HG02943 (cell line): Measurements from ENCODE around the gene RASL11B.

Experiments
- ATAC-seq: cut with Tn5 transposase; IDR thresholded peaks from one replicate; pipeline ENCODE4 v1.9.1; 2021; ENCODE audit warnings: mild to moderate bottlenecking, low read depth, moderate library complexity; ENCODE audit not compliant: unreplicated experiment

Gene RASL11B

GRCh38 chr4:52842792-52843191, 19.3 kb upstream of the RASL11B start:
- no peak for ATAC-seq

GRCh38 chr4:52843351-52843750, 18.8 kb upstream of the RASL11B start:
- ATAC-seq, result no peak

GRCh38 chr4:52843958-52844357, 18.2 kb upstream of the RASL11B start:
- ATAC-seq, result no peak

GRCh38 chr4:52844596-52844995, 17.5 kb upstream of the RASL11B start:
- no peak for ATAC-seq

DNA sequence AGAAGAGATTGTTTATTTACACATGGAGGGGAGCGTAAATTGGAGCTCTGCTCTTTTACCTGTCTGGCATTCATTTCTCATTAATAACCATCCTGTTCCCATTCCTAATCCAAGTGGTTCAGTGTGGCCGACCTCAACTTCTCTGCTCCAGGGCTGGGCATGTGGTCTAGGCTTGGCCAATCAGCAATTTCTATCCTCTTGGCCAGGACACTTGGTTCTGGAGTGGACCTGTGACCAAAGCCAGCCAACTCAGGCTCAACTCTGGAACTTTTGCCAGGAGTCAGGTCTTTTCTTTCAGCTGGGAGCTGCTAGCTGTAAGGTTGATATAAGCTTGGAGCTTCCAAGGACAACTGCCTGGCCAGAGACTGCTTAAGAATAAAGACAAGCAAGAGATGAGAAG, 15.6 kb upstream of the RASL11B start:
- no peak for ATAC-seq

DNA sequence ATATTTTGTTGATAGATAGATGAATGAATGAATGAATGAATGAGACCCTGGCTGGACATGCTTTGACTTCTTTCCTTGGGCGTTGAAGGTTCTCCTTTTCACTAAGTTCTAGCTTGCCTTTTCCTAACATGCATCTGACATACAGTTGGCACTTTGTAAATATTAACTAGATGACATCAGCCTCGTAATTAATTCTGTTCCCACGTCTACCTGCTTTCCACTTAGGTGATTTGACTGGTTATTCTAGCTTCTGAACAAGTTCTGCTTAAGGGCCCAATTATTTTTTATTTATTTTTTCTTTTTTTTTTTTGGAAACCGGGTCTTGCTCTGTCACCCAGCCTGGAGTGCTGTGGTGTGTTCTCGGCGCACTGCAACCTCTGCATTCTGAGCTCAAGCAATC, 13.9 kb upstream of the RASL11B start:
- ATAC-seq, result no peak

- ATAC-seq, result no peak
These were observed 11.6 kb upstream of the RASL11B start for GRCh38 chr4:52850406-52851124.

DNA sequence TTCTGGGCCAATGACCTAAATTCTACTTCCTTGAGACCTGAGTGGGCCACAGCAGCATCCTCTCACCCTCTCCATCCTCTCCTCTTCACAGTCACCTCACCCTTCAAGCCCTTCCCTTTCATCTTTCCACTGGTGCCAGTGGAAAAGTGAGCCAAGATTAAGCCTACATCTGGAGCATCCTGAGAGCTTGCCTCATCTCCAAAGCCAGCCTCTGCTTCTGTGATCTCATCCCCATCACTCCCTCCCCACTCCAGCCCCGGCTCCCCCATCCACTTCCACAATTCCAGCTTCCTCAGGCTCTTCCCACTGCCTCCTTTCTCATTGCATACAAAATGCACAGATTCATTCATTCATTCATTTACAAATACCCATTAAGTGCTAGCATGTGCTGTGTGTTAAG, 10.1 kb upstream of the RASL11B start:
- ATAC-seq, result no peak

DNA sequence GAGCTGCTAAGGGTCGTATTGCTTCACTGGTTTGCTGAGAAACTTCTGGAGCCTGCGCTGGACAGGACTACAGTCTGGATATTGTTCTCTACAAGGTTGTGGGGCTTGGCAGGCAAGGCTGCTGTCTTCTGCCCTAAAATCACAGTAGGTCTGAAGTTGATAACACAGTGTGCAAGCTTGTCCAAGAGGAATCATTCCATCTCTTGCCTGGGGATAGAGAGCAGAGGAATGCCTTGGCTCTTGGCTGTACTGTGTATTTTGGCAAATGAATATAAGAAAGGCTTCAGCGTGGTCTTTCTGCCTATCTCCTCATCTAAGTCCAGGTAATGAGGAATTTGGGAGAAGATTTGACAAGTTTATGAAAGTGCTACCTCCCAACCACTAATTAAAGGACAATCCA, 9.4 kb upstream of the RASL11B start:
- ATAC-seq, result no peak

DNA sequence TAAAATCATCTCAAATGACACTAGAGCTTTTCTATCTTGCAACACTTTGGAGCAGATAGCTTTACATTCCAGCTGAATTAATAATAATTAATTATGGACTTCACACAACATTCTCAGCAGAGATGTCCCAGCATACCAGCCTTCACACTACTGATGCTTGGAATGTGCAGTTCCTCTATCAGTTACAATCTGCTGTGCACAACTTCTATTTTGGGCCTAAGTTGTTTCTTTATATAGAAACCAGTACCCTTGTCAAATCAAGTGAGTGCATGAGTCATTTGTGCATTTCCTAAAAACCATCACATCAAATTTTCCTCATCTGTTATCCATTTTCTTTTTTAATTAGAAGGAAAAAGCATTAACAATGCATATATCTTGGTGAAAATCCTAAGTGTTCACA, 8.8 kb upstream of the RASL11B start:
- no peak for ATAC-seq

- ATAC-seq, result no peak
These were observed 5.3 kb upstream of the RASL11B start for GRCh38 chr4:52856801-52857200.

- no peak for ATAC-seq
These were observed 1.8 kb upstream of the RASL11B start for GRCh38 chr4:52860361-52860760.

GRCh38 chr4:52861171-52861823, 820 bp upstream of the RASL11B start:
- ATAC-seq, result no peak

DNA sequence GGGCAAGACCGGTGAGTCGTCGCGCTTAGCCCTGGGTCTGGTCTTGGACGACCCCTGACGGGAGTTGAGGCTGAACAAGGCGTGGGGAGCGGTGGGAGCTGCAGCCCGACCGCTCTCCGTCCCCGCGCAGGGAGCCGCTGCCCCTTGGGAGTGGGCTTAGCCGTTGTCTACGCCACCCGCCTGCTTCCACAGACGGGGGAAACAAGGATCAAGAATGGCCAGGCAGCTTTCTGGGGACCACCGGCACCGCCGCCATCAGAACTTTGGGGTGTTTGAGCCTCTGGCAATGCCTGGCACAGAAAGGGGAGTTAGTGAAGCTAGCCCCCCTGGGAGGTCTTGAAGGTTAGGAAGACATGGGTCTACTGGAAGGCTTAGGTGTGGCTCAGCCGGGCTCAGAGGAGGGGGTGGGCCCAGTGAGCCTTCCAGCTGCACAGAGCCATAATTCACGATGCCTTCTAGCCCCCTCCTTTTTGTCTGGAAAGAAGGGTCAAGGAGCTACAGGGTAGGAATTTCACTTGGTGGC, 583 bp downstream of the RASL11B start:
- ATAC-seq, result no peak

DNA sequence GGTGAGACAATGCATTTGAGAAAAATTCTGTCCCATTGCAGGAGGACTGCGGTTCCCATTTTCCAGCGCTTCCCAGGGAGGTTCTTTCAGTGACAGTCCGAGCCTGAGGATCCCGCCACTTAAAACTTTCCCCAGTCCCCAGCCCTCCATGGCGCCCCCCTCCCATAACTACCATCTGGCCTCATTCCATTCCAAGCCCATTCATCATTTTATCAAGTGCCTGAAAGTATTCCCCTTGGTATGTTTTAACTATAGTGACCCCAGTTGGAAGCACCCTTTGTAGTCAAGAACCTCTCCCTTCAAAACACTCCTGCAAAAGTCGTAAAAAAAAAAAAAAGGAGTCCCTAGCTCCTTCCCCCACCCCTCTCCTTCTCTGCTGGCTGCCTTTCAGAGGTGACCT, 1.2 kb downstream of the RASL11B start:
- no peak for ATAC-seq

DNA sequence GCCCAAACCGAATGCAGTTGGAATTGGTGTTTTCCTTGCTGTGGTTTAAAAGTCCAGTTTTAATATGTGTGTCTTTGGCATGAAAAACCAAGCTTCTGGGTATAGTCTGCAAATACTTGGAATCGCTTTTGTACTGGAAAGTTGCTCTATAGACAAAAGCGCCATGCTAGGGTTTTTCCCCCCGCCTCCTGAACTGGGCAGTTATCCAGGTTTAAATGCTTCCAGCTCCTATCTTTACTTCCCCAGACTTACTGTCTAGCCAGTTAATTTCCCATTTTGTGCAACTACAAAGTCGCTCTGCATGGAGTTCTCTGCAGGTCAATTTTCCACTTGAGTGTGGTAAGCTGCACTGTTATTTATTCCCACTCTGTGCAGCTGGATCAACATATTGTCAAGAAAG, 2.7 kb downstream of the RASL11B start:
- ATAC-seq, result no peak

DNA sequence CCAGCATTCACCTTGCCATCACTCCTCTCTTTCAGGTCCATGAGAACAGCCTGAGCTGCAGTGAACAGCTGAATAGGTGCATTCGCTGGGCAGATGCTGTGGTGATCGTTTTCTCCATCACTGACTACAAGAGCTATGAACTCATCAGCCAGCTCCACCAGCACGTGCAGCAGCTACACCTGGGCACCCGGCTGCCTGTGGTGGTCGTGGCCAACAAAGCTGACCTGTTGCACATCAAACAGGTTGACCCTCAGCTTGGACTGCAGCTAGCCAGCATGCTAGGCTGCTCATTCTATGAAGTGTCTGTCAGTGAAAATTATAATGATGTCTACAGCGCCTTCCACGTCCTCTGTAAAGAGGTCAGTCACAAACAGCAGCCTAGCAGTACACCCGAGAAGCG, 3.2 kb downstream of the RASL11B start:
- ATAC-seq, result no peak

DNA sequence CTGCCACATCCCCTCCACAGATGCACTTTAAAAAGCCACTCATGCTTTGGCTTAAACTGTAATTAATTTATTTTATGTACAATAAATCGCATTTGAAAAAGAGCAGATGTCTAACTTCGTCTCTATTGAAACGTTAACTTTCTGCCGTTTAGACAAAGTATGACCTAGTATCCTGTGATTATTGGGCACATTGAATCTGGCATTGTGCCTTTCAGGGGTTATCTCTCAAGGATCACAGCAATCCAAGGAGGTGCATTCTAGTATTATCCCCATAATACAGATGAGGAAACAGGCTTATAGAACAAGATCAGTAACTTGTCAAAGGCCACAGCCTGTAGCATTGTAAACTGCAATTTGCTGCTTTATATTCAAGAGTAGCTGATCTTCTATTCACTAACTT, 4.6 kb downstream of the RASL11B start:
- ATAC-seq, result no peak

DNA sequence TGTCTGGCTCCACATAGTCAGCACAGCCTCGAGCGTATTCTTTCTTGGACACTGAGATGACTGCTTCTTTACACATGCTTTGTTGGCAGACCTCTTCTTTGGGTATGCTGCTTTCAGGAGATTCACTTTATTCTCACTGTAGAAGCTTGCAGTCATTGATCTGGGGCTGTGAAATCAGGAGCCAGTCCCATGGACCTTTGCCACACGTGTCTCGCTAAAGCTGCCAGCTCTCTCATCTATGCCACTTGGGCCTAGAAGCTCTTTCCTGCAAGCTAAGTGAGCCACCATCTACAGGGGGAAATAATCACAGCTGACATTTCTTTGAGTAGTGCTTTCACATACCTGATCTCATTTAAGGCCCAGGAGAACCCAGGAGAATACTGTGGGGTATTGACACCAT, 5.0 kb downstream of the RASL11B start:
- no peak for ATAC-seq

- no peak for ATAC-seq
These were observed 6.0 kb downstream of the RASL11B start for GRCh38 chr4:52868133-52868532.

DNA sequence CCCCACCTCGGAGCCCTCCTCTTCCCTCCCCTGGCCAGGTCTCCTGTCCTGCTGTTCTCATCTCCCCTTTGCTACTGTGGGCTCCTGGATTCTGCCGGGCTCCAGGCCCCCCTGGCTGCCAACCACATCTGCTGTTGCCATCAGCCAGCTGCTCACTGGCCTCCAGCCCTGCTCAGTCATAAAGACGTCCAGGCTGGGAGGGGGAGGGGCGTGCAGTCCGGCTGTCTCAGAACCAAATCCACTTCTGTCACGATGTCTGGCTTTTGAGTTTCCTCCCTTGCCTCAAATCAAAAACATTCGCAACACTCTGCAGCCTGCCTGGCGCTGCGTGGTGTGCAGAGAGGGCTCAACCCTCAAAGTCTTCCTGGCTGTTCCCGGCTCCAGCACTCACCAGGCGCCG, 7.1 kb downstream of the RASL11B start:
- no peak for ATAC-seq

GRCh38 chr4:52869656-52870055, 7.5 kb downstream of the RASL11B start:
- ATAC-seq, result no peak
